ENCODE measurements around the gene CPVL. TPM values are rescaled to one million over a fixed set of nuclear protein-coding genes. Genes with fewer than 3 reads are reported as not detected.
A peak's percentile ranks its signal among the peaks of the same experiment; 100 is the strongest.
"Not testable (repeated sequence)": the region's sequence is repeated elsewhere in the genome, so short reads cannot be mapped to it uniquely, and the experiment has no call there.

The CPVL gene
- total RNA-seq, 1 experiment from 2014 or later: 26.9 TPM

GRCh38 chr7:29095631-29096445 lies 50.5 kb downstream of the CPVL start:
- no peaks in the 10 kb centered on the region; a peak in 1 of 7 replicates for H3K36me3 Mint-ChIP-seq (ENCODE audit: insufficient read depth in 1 of 3, low read depth in 3 of 3)
- TF ChIP-seq CTCF (conservative IDR thresholded peaks at IDR 0.05): no peak
- Histone ChIP-seq H3K79me1 (ENCODE audit: insufficient read depth, low read depth, low read length, poor library complexity, severe bottlenecking) (no peaks in the 10 kb centered on the region), H4K91ac (ENCODE audit: insufficient read length, low read depth, low read length) (no peak overlapping the region), H3K56ac (ENCODE audit: insufficient read length, low read depth, low read length) (no peak overlapping the region), H3K18ac (ENCODE audit: insufficient read length, low read depth, low read length) (no peak overlapping the region), H3K23me2 (ENCODE audit: insufficient read length, low read depth, low read length, poor library complexity, severe bottlenecking) (no peaks in the 10 kb centered on the region), H3K9me3 (ENCODE audit: control insufficient read depth, low read depth, low read length) (no peaks in the 10 kb centered on the region), H3K4ac (ENCODE audit: low read depth, low read length) (no peak overlapping the region), H2BK15ac (ENCODE audit: low read depth, low read length) (no peak overlapping the region), H3T11ph (ENCODE audit: low read length) (no peak overlapping the region), H3K14ac (ENCODE audit: insufficient read depth, low read length) (no peak overlapping the region), H2AK5ac (ENCODE audit: insufficient read length, low read length) (no peak overlapping the region), H2BK5ac (ENCODE audit: insufficient read length, low read length) (no peak overlapping the region), H2BK12ac (ENCODE audit: insufficient read length, low read depth, low read length) (no peak overlapping the region), H4K20me1 (ENCODE audit: control insufficient read depth, insufficient read depth, insufficient read length) (no peaks in the 10 kb centered on the region), H3K79me2 (ENCODE audit: insufficient read depth, low read length) (no peaks in the 10 kb centered on the region), H3K9ac (ENCODE audit: extremely low read depth, insufficient read length, low read length) (no peak overlapping the region), H2BK20ac (ENCODE audit: low read depth, low read length, poor library complexity, severe bottlenecking) (no peak overlapping the region), H4K8ac (replicated peaks; ENCODE audit: insufficient read length, low read depth, low read length) (no peak overlapping the region), H2BK120ac (ENCODE audit: low read depth, low read length, poor library complexity, severe bottlenecking) (no peak overlapping the region), H4K5ac (ENCODE audit: insufficient read length, low read depth, low read length) (no peak overlapping the region), H3K27ac (ENCODE audit: insufficient read length, low read depth, low read length) (no peak overlapping the region), H2AFZ (ENCODE audit: low read length) (no peak overlapping the region), H3K4me1 (ENCODE audit: insufficient read depth, low read length) (no peaks in the 10 kb centered on the region; the same call in 1 of the 2 replicates), H3K27me3 (ENCODE audit: insufficient read depth, low read length) (no peaks in the 10 kb centered on the region), H3K4me2 (ENCODE audit: insufficient read depth, insufficient read length, low read length) (no peak overlapping the region), H3K23ac (ENCODE audit: insufficient read length, low read depth, low read length) (no peak overlapping the region)
- no peak overlapping the region for H3K27ac Mint-ChIP-seq
- no peak for DNase-seq
- H3K27me3 Mint-ChIP-seq (ENCODE audit: low read depth): no peaks in the 10 kb centered on the region; the same call in none of the 2 replicates
- peaks cover 14 to 20% of the 10 kb centered on the region in 2 experiments for H3K4me1 Mint-ChIP-seq
- no CpG with 5 or more reads among the region's 8 CpGs for WGBS (ENCODE audit: extremely low coverage, insufficient read length, low lambda C conversion rate)
- no peak overlapping the region for H3K4me3 Mint-ChIP-seq
- no peaks in the 10 kb centered on the region for H3K9me3 Mint-ChIP-seq

- H3K27me3 Mint-ChIP-seq (ENCODE audit: low read depth); H3K9ac ChIP-seq (ENCODE audit: extremely low read depth, insufficient read length, low read length); H3K23me2 ChIP-seq (ENCODE audit: insufficient read length, low read depth, low read length, poor library complexity, severe bottlenecking); H3K18ac ChIP-seq (ENCODE audit: insufficient read length, low read depth, low read length); H4K8ac ChIP-seq (replicated peaks; ENCODE audit: insufficient read length, low read depth, low read length); H4K5ac ChIP-seq (ENCODE audit: insufficient read length, low read depth, low read length); H3K4me1 ChIP-seq (ENCODE audit: insufficient read depth, low read length); H3K4me2 ChIP-seq (ENCODE audit: insufficient read depth, insufficient read length, low read length); H4K91ac ChIP-seq (ENCODE audit: insufficient read length, low read depth, low read length); H3K79me2 ChIP-seq (ENCODE audit: insufficient read depth, low read length); H2BK12ac ChIP-seq (ENCODE audit: insufficient read length, low read depth, low read length); H3K79me1 ChIP-seq (ENCODE audit: insufficient read depth, low read depth, low read length, poor library complexity, severe bottlenecking); H3K27ac Mint-ChIP-seq; H3K27me3 ChIP-seq (ENCODE audit: insufficient read depth, low read length); H2BK120ac ChIP-seq (ENCODE audit: low read depth, low read length, poor library complexity, severe bottlenecking); H3K23ac ChIP-seq (ENCODE audit: insufficient read length, low read depth, low read length); H3K27ac ChIP-seq (ENCODE audit: insufficient read length, low read depth, low read length); H2BK5ac ChIP-seq (ENCODE audit: insufficient read length, low read length); H4K20me1 ChIP-seq (ENCODE audit: control insufficient read depth, insufficient read depth, insufficient read length); H3K14ac ChIP-seq (ENCODE audit: insufficient read depth, low read length); H3K9me3 ChIP-seq (ENCODE audit: control insufficient read depth, low read depth, low read length); H3T11ph ChIP-seq (ENCODE audit: low read length); H3K4me3 Mint-ChIP-seq; H2BK15ac ChIP-seq (ENCODE audit: low read depth, low read length); H3K56ac ChIP-seq (ENCODE audit: insufficient read length, low read depth, low read length); H2AK5ac ChIP-seq (ENCODE audit: insufficient read length, low read length); H2BK20ac ChIP-seq (ENCODE audit: low read depth, low read length, poor library complexity, severe bottlenecking); H2AFZ ChIP-seq (ENCODE audit: low read length); H3K4ac ChIP-seq (ENCODE audit: low read depth, low read length); H3K36me3 Mint-ChIP-seq (ENCODE audit: insufficient read depth in 1 of 3, low read depth in 3 of 3); H3K9me3 Mint-ChIP-seq: not testable (repeated sequence)
- peaks cover 9 to 17% of the 10 kb centered on the region in 2 experiments for H3K4me1 Mint-ChIP-seq
- DNase-seq: peak; percentile 45
- no CpG with 5 or more reads among the region's 11 CpGs for WGBS (ENCODE audit: extremely low coverage, insufficient read length, low lambda C conversion rate)
Measured at GRCh38 chr7:29093091-29093490, 53.2 kb downstream of the CPVL start.

Data from H9 (cell line).